ENCODE results near the gene YEATS2.
"Not testable (repeated sequence)": the region's sequence is repeated elsewhere in the genome, so short reads cannot be mapped to it uniquely, and the experiment has no call there.

Gene YEATS2

GRCh38 chr3:183714622-183715021 lies 17.0 kb downstream of the YEATS2 start:
- DNase-seq (ENCODE audit: low read depth) = no peak

GRCh38 chr3:183718012-183718411 lies 20.4 kb downstream of the YEATS2 start:
- no peak for DNase-seq (ENCODE audit: low read depth)

GRCh38 chr3:183725387-183725786 lies 27.8 kb downstream of the YEATS2 start:
- DNase-seq (ENCODE audit: low read depth) = no peak

- DNase-seq (ENCODE audit: low read depth) = no peak
These were observed 30.6 kb downstream of the YEATS2 start for GRCh38 chr3:183728204-183728603.

GRCh38 chr3:183730361-183730760 lies 32.8 kb downstream of the YEATS2 start:
- DNase-seq (ENCODE audit: low read depth) = no peak

- no peak for DNase-seq (ENCODE audit: low read depth)
These were observed 34.0 kb downstream of the YEATS2 start for GRCh38 chr3:183731611-183732010.

- no peak for DNase-seq (ENCODE audit: low read depth)
These were observed 36.0 kb downstream of the YEATS2 start for GRCh38 chr3:183733553-183733952.

GRCh38 chr3:183734750-183735494 lies 37.3 kb downstream of the YEATS2 start:
- DNase-seq (ENCODE audit: low read depth) = no peak

- DNase-seq (ENCODE audit: low read depth) = no peak
These were observed 39.5 kb downstream of the YEATS2 start for GRCh38 chr3:183737116-183737515.

- not testable (repeated sequence) for DNase-seq (ENCODE audit: low read depth)
These were observed 42.6 kb downstream of the YEATS2 start for GRCh38 chr3:183740154-183740553.

- DNase-seq (ENCODE audit: low read depth) = no peak
These were observed 45.6 kb downstream of the YEATS2 start for GRCh38 chr3:183743231-183743630.

GRCh38 chr3:183745300-183746098 lies 47.9 kb downstream of the YEATS2 start:
- no peak for DNase-seq (ENCODE audit: low read depth)

GRCh38 chr3:183754052-183754451 lies 56.5 kb downstream of the YEATS2 start:
- no peak for DNase-seq (ENCODE audit: low read depth)

GRCh38 chr3:183762304-183762703 lies 64.7 kb downstream of the YEATS2 start:
- DNase-seq (ENCODE audit: low read depth) = no peak

- peak; percentile 27 for DNase-seq (ENCODE audit: low read depth)
These were observed 67.5 kb downstream of the YEATS2 start for GRCh38 chr3:183764847-183765731.

- no peak for DNase-seq (ENCODE audit: low read depth)
These were observed 68.5 kb downstream of the YEATS2 start for GRCh38 chr3:183766107-183766506.

- DNase-seq (ENCODE audit: low read depth) = no peak
These were observed 69.4 kb downstream of the YEATS2 start for GRCh38 chr3:183766745-183767606.

GRCh38 chr3:183768114-183768513 lies 70.5 kb downstream of the YEATS2 start:
- no peak for DNase-seq (ENCODE audit: low read depth)

GRCh38 chr3:183769453-183769852 lies 71.9 kb downstream of the YEATS2 start:
- DNase-seq (ENCODE audit: low read depth) = no peak

GRCh38 chr3:183774631-183775030 lies 77.0 kb downstream of the YEATS2 start:
- DNase-seq (ENCODE audit: low read depth) = peak; percentile 17

- DNase-seq (ENCODE audit: low read depth) = no peak
These were observed 78.2 kb downstream of the YEATS2 start for GRCh38 chr3:183775781-183776180.
